HEK293T (cell line): ENCODE data around the gene MS4A10.

Source experiments
- BHLHE40 ChIP-seq: fragments of 450-650 bp; IDR thresholded peaks from 2 replicates; pipeline ENCODE4 v1.6.1; 2016; ENCODE audit warnings: mild to moderate bottlenecking, moderate library complexity, borderline replicate concordance
- SP1 ChIP-seq: fragments of 450-650 bp; IDR thresholded peaks from 2 replicates; pipeline ENCODE4 v1.6.1; 2017
- SUZ12 ChIP-seq: fragments of 450-650 bp; IDR thresholded peaks from 2 replicates; pipeline ENCODE4 v1.6.1; 2016; ENCODE audit warnings: mild to moderate bottlenecking

- TF ChIP-seq SP1 = no peak
- no peak for TF ChIP-seq BHLHE40
- no peak for TF ChIP-seq SUZ12
These were observed 44.6 kb upstream of the MS4A10 start for GRCh38 chr11:60740573-60740972.
